Transverse colon (tissue), 4 donors: Measurements from ENCODE around the gene ACLY. TPM values are rescaled to one million over a fixed set of nuclear protein-coding genes. Genes with fewer than 3 reads are reported as not detected.

ENCODE experiments used
- DNase-seq: peaks from one replicate; pipeline ENCODE4 v3.0.0-alpha.2; 2019
- H3K27ac ChIP-seq, 4 donors: fragments of 200-600 bp; sonication (generic); 2 replicates each; pipeline ENCODE4 v1.5.1; 2016 to 2018; ENCODE audit warnings: inconsistent platforms in 4 of 4
- H3K27me3 ChIP-seq: fragments of 200-600 bp; sonication (generic); 2 replicates; pipeline ENCODE4 v1.5.1; 2017; ENCODE audit warnings: inconsistent platforms
- H3K36me3 ChIP-seq, 4 donors: fragments of 200-600 bp; sonication (generic); 2 replicates each; pipeline ENCODE4 v1.5.1; 2017 to 2019; ENCODE audit warnings: inconsistent platforms in 4 of 4
- H3K4me1 ChIP-seq, 4 donors: fragments of 200-600 bp; sonication (generic); 2 replicates each; pipeline ENCODE4 v1.5.1; 2017 to 2020; ENCODE audit warnings: inconsistent platforms in 4 of 4
- H3K4me3 ChIP-seq, 4 donors: fragments of 200-600 bp; sonication (generic); 1 replicate in 1 of 4; 2 replicates in 3 of 4; pipeline versions ENCODE4 v1.5.1 to v1.6.1; 2017 to 2019; ENCODE audit warnings: inconsistent platforms in 4 of 4
- H3K9me3 ChIP-seq, 2 donors: fragments of 200-600 bp; sonication (generic); 2 replicates each; pipeline ENCODE4 v1.5.1; 2017 to 2019; ENCODE audit warnings: inconsistent platforms in 2 of 2
- CTCF ChIP-seq, 5 experiments: fragments of 200-600 bp in 3 of 5; fragments of 450-650 bp in 2 of 5; sonication (generic) in 3 of 5; IDR thresholded peaks; 1 replicate in 2 of 5; 2 replicates in 3 of 5; pipeline ENCODE4 v1.5.1; 2016 to 2017; ENCODE audit warnings: antibody characterized with exemption in 5 of 5, inconsistent platforms in 3 of 5, mild to moderate bottlenecking in 2 of 5, moderate library complexity in 1 of 5
- EP300 ChIP-seq: sonication (generic); formaldehyde crosslinking; IDR thresholded peaks from one replicate; pipeline ENCODE4 v1.6.1; 2017; ENCODE audit warnings: antibody characterized with exemption, low read depth
- POLR2A ChIP-seq: fragments of 450-650 bp; IDR thresholded peaks from one replicate; pipeline ENCODE4 v1.6.1; 2016; ENCODE audit warnings: antibody characterized with exemption, mild to moderate bottlenecking, moderate library complexity
- POLR2AphosphoS5 ChIP-seq, 3 donors: sonication (generic); formaldehyde crosslinking; IDR thresholded peaks; one replicate each; pipeline ENCODE4 v1.6.1; 2016; ENCODE audit warnings: antibody characterized with exemption in 3 of 3
- WGBS, 2 donors: methylation state at CpG; one replicate each; pipeline ENCODE4 v1.1.5; 2018; ENCODE audit warnings: low coverage in 1 of 2; 5-methylcytosine and 5-hydroxymethylcytosine counted together
- in situ Hi-C, 4 donors: fragments of 200-750 bp; cut with MboI; loops; one replicate each; pipeline versions ENCODE4 v1.15.0 to v1.15.1; 2017; ENCODE audit warnings: low sequenced_read_pairs in 3 of 4, low pct_ligation_motif_present in 1 of 4, low pct_unique_long_range_greater_than_20kb in 1 of 4
- intact Hi-C: fragments of 100-400 bp; cut with DNase I; formaldehyde crosslinking; loops from one replicate; pipeline ENCODE4 v1.15.1; 2023; ENCODE audit warnings: low total_unique reads
- total RNA-seq, 4 donors: library from RNA; depleted of rRNA; stranded (reverse); fragments of >200 nt; gene quantifications; one replicate each; pipeline ENCODE4 v1.1.0, GENCODE V29; 2016

The ACLY gene
- total RNA-seq, 4 donors from 2014 or later: 39.2 to 69.2 (median 51.9) TPM

GRCh38 chr17:41894791-41895331 lies 23.9 kb downstream of the ACLY start:
- Histone ChIP-seq H3K27ac (peak overlapping the region; percentile 7 to 66 (median 44)), H3K4me1 (peaks cover 0 to 7% (median 0%) of the 10 kb centered on the region in 4 donors), H3K36me3 (peaks cover 0 to 63% (median 20%) of the 10 kb centered on the region in 4 donors), H3K9me3 (no peaks in the 10 kb centered on the region), H3K27me3 (no peaks in the 10 kb centered on the region), H3K4me3 (no peak overlapping the region)
- TF ChIP-seq POLR2AphosphoS5 (IDR thresholded peaks at IDR 0.05) (peak in 1 of 3 donors; percentile 18), POLR2A (no peak)
- in situ Hi-C loops: no loop called here
- intact Hi-C loops: no loop called here
- no peak for DNase-seq
- 68% methylated on average over 7 of the region's 7 CpGs; no CpG with 5 or more reads in 1 of the 2 donors for WGBS, 2 donors

GRCh38 chr17:41893384-41893783 lies 25.4 kb downstream of the ACLY start:
- H3K4me3 ChIP-seq: no peak overlapping the region
- H3K9me3 ChIP-seq: no peaks in the 10 kb centered on the region
- H3K27me3 ChIP-seq: no peaks in the 10 kb centered on the region
- DNase-seq: no peak
- peaks cover 0 to 7% (median 0%) of the 10 kb centered on the region in 4 donors for H3K4me1 ChIP-seq
- TF ChIP-seq POLR2A (no peak), EP300 (no peak), POLR2AphosphoS5 (IDR thresholded peaks at IDR 0.05) (no peak), CTCF (IDR thresholded peaks at IDR 0.05) (no peak)
- H3K36me3 ChIP-seq: peaks cover 0 to 63% (median 24%) of the 10 kb centered on the region in 4 donors
- WGBS, 2 donors: 88% methylated on average over 3 of the region's 3 CpGs; no CpG with 5 or more reads in 1 of the 2 donors
- intact Hi-C loops: no loop called here
- in situ Hi-C loops: no loop called here
- H3K27ac ChIP-seq: no peak overlapping the region

GRCh38 chr17:41892021-41892376 lies 26.8 kb downstream of the ACLY start:
- H3K4me1 ChIP-seq: peaks cover 0 to 7% (median 0%) of the 10 kb centered on the region in 4 donors
- 100% methylated on average over 4 of the region's 4 CpGs; no CpG with 5 or more reads in 1 of the 2 donors for WGBS, 2 donors
- no peak for DNase-seq
- in situ Hi-C loops: no loop called here
- intact Hi-C loops: no loop called here
- H3K27me3 ChIP-seq: no peaks in the 10 kb centered on the region
- H3K4me3 ChIP-seq: no peak overlapping the region
- H3K9me3 ChIP-seq: no peaks in the 10 kb centered on the region
- no peak for TF ChIP-seq CTCF (IDR thresholded peaks at IDR 0.05)
- TF ChIP-seq EP300: no peak
- H3K27ac ChIP-seq: no peak overlapping the region
- peaks cover 0 to 64% (median 23%) of the 10 kb centered on the region in 4 donors for H3K36me3 ChIP-seq

- Histone ChIP-seq H3K27me3 (no peaks in the 10 kb centered on the region), H3K27ac (no peak overlapping the region), H3K4me3 (no peak overlapping the region), H3K36me3 (peaks cover 0 to 63% (median 23%) of the 10 kb centered on the region in 4 donors), H3K4me1 (peaks cover 0 to 7% (median 0%) of the 10 kb centered on the region in 4 donors), H3K9me3 (no peaks in the 10 kb centered on the region)
- DNase-seq: no peak
- in situ Hi-C loops (no loop called here), intact Hi-C loops (no loop called here)
- TF ChIP-seq CTCF (IDR thresholded peaks at IDR 0.05): no peak
- no peak for TF ChIP-seq POLR2AphosphoS5 (IDR thresholded peaks at IDR 0.05)
- no peak for TF ChIP-seq POLR2A
- TF ChIP-seq EP300: no peak
- 94 to 100% methylated on average over 3 to 7 of the region's 7 CpGs for WGBS, 2 donors
Measured at GRCh38 chr17:41891135-41892020, 27.4 kb downstream of the ACLY start.
